ENCODE data around the gene HS2ST1.

DNA sequence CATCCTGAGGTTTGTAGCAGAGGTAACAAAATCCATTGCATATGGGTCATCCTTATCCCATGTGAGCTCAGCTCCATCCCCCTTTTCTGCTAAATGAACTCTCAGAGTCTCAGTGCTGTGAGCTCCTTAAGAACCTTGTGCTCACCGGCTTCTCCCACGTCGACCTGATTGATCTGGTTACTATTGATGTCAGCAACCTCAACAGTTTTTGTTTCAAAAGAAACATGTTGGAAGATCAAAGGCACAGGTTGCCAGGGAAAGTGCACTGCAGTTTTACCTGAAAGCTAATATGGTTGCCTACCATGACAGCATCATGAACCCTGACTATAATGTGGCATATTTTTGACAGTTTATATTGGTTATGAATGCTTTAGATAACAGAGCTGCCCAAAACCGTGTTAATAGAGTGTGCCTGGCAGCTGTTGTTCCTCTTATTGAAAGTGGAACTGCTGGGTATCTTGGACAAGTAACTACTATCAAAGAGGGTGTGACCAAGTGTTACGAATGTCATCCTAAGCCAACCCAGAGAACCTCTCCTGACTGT, 131.4 kb downstream of the HS2ST1 start:
- TF ChIP-seq POLR2A (IDR thresholded peaks at IDR 0.05), result no peak
- no peak for TF ChIP-seq POLR2AphosphoS5 (IDR thresholded peaks at IDR 0.05)

All from upper lobe of left lung (tissue), 4 donors.